SU-DHL-6 (cell line): ENCODE data around the gene EPB41L2.

Experiments
- H2AFZ ChIP-seq: fragments of 200-600 bp; sonication (generic); 2 replicates; pipeline ENCODE4 v1.6.1; 2014; ENCODE audit warnings: low read depth, mild to moderate bottlenecking, moderate library complexity, mixed read lengths, antibody characterized with exemption, low read length; ENCODE audit not compliant: severe bottlenecking
- H3F3A ChIP-seq: fragments of 200-600 bp; shearing (Covaris generic); 2 replicates; pipeline ENCODE4 v1.6.0; 2016; ENCODE audit warnings: antibody characterized with exemption, mild to moderate bottlenecking; ENCODE audit not compliant: insufficient read depth
- H3K27ac ChIP-seq: fragments of 200-600 bp; sonication (generic); 2 replicates; pipeline ENCODE4 v1.5.1; 2016; ENCODE audit warnings: low read depth, mild to moderate bottlenecking, low read length, moderate library complexity, mixed read lengths
- H3K27me3 ChIP-seq: fragments of 200-600 bp; sonication (generic), shearing (Covaris generic); 2 replicates; pipeline ENCODE4 v1.6.0; 2014; ENCODE audit warnings: mild to moderate bottlenecking, low read length
- H3K36me3 ChIP-seq: fragments of 200-600 bp; sonication (generic); 2 replicates; pipeline ENCODE4 v1.6.1; 2014; ENCODE audit warnings: mild to moderate bottlenecking, low read length, mixed read lengths
- H3K4me2 ChIP-seq: fragments of 300-600, 200-600 bp; shearing (Covaris generic), sonication (generic); 2 replicates; pipeline ENCODE4 v1.6.0; 2014; ENCODE audit warnings: low read length, low read depth, mild to moderate bottlenecking; ENCODE audit not compliant: poor library complexity, severe bottlenecking
- H3K4me3 ChIP-seq: fragments of 200-600 bp; sonication (generic); 2 replicates; pipeline ENCODE4 v1.5.1; 2014; ENCODE audit warnings: antibody characterized with exemption, low read length, mild to moderate bottlenecking, mixed read lengths; ENCODE audit not compliant: insufficient read depth, poor library complexity, severe bottlenecking
- H3K79me2 ChIP-seq: fragments of 200-600 bp; sonication (generic); 2 replicates; pipeline ENCODE4 v1.6.1; 2014; ENCODE audit warnings: mild to moderate bottlenecking, low read length, moderate library complexity; ENCODE audit not compliant: insufficient read depth
- H3K9ac ChIP-seq: fragments of 200-600 bp; sonication (generic); 2 replicates; pipeline ENCODE4 v1.7.0; 2014; ENCODE audit warnings: mild to moderate bottlenecking, low read length
- H3K9me2 ChIP-seq: fragments of 200-600 bp; sonication (generic); replicated peaks from 2 replicates; pipeline ENCODE4 v1.6.1; 2014; ENCODE audit warnings: low read length; ENCODE audit not compliant: insufficient read depth
- H3K9me3 ChIP-seq: fragments of 200-600 bp; sonication (generic); 2 replicates; pipeline ENCODE4 v1.6.1; 2014; ENCODE audit warnings: low read length, mixed read lengths; ENCODE audit not compliant: insufficient read depth
- H4K20me1 ChIP-seq: fragments of 200-600 bp; sonication (generic); 2 replicates; pipeline ENCODE4 v1.6.1; 2014; ENCODE audit warnings: low read depth, mild to moderate bottlenecking, antibody characterized with exemption, low read length, moderate library complexity, mixed read lengths
- CTCF ChIP-seq: fragments of 200-600 bp; sonication (generic); IDR thresholded peaks from one replicate; pipeline ENCODE4 v1.5.1; 2017; ENCODE audit warnings: antibody characterized with exemption, mild to moderate bottlenecking, low read length, moderate library complexity; ENCODE audit not compliant: insufficient read depth, poor library complexity, severe bottlenecking
- EZH2phosphoT487 ChIP-seq: fragments of 200-600 bp; sonication (generic), shearing (Covaris generic); conservative IDR thresholded peaks from 2 replicates; pipeline ENCODE4 v1.6.1; 2018; ENCODE audit warnings: mild to moderate bottlenecking, antibody characterized with exemption, low read length, moderate library complexity, mixed read lengths

Gene EPB41L2

GRCh38 chr6:131063028-131063763 lies at the start of gene EPB41L2:
TSS of gene EPB41L2 (minus strand) at chr6:131063245. CDS start at chr6:130956485, 106,760 bp downstream.
- no peak for TF ChIP-seq EZH2phosphoT487
- no peak for TF ChIP-seq CTCF
- Histone ChIP-seq H3K9ac (peak within 1 kb of the TSS; percentile 68), H4K20me1 (peaks cover 7% of the 10 kb centered on the region; the same call in 1 of the 2 replicates), H3K9me2 (no peaks in the 10 kb centered on the region), H3F3A (peaks cover 9% of the 10 kb centered on the region; the same call in 1 of the 2 replicates), H3K4me2 (peak within 1 kb of the TSS; percentile 50), H3K79me2 (no peaks in the 10 kb centered on the region), H3K4me3 (peak within 1 kb of the TSS; percentile 80), H3K27me3 (no peaks in the 10 kb centered on the region), H3K36me3 (no peaks in the 10 kb centered on the region), H3K27ac (no peak within 1 kb of the TSS), H3K9me3 (no peaks in the 10 kb centered on the region), H2AFZ (peak within 1 kb of the TSS; percentile 73)

- H3K4me2 ChIP-seq: no peak overlapping the region
- no peak overlapping the region for H3K9ac ChIP-seq
- no peak overlapping the region for H2AFZ ChIP-seq
- no peaks in the 10 kb centered on the region for H3K9me3 ChIP-seq
- no peaks in the 10 kb centered on the region for H3F3A ChIP-seq
- no peak overlapping the region for H3K4me3 ChIP-seq
- H3K79me2 ChIP-seq: no peaks in the 10 kb centered on the region
- no peaks in the 10 kb centered on the region for H3K27me3 ChIP-seq
- H4K20me1 ChIP-seq: no peaks in the 10 kb centered on the region
- no peak overlapping the region for H3K27ac ChIP-seq
- no peak for TF ChIP-seq EZH2phosphoT487
- no peak for TF ChIP-seq CTCF
- no peaks in the 10 kb centered on the region for H3K9me2 ChIP-seq
- H3K36me3 ChIP-seq: no peaks in the 10 kb centered on the region
These were observed 49.2 kb upstream of the EPB41L2 start for GRCh38 chr6:131112249-131112648.

- no peaks in the 10 kb centered on the region for H4K20me1 ChIP-seq
- no peaks in the 10 kb centered on the region for H3K27me3 ChIP-seq
- H3F3A ChIP-seq: no peaks in the 10 kb centered on the region
- no peaks in the 10 kb centered on the region for H3K79me2 ChIP-seq
- H3K4me2 ChIP-seq: no peak overlapping the region
- H3K9ac ChIP-seq: no peak overlapping the region
- H3K9me3 ChIP-seq: no peaks in the 10 kb centered on the region
- no peak overlapping the region for H3K27ac ChIP-seq
- H3K36me3 ChIP-seq: no peaks in the 10 kb centered on the region
- TF ChIP-seq CTCF (no peak), EZH2phosphoT487 (no peak)
- no peaks in the 10 kb centered on the region for H3K9me2 ChIP-seq
- H3K4me3 ChIP-seq: no peak overlapping the region
- H2AFZ ChIP-seq: no peak overlapping the region
These were observed 44.1 kb upstream of the EPB41L2 start for GRCh38 chr6:131107151-131107550.
